Keratinocyte (primary cell): ENCODE results near the gene TOR1B.

Experiments
- EZH2 ChIP-seq: IDR thresholded peaks from one replicate; pipeline ENCODE4 v1.6.1; 2012; ENCODE audit warnings: inconsistent platforms, mild to moderate bottlenecking, low read length, moderate library complexity
- TF ChIP-seq, protein P1 (sequence below), 3 experiments: IDR thresholded peaks in 1 of 3; conservative IDR thresholded peaks in 1 of 3; optimal IDR thresholded peaks in 1 of 3; 2 replicates in 2 of 3; 3 replicates in 1 of 3; pipeline versions ENCODE3 to v1.5.1; 2011; ENCODE audit warnings: low read length in 3 of 3, mild to moderate bottlenecking in 3 of 3, moderate library complexity in 2 of 3, control low read depth in 1 of 3, inconsistent platforms in 1 of 3; ENCODE audit not compliant: insufficient read depth in 2 of 3; ENCODE audit errors: extremely low read depth in 1 of 3

DNA sequence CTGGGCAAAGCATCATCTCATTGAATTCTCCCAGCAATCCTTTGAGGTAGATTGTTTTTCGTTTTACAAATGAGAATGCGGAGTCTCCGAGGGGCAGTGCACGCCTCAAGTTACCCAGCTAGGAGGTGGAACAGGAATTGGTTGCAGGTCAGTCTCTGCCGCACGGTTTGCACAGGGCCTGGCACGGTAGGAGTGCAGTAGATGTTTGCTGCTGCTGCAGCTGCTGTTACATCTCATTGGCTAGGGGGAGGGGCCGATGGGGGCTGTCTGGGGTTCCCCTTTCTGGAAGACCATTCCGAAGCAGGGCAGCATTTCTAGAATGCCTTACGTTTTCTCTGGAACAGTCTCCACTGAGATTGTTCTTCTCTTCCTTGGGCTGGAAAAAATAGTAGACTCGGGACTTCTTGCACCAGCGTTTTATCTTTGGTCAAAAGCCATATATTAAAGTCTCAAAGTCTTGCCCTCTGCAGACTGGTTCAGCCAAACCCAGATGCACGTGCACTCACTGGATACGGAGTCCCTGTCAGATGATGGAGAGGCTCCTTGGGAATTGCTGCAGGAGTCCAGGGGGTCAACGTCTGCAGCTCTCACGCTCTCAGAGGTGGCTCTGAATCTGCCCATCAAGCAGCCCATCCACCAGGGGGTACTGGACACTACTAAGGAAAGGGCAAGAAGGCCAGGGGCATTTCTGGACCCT is 33.5 kb downstream of the TOR1B start:
- TF ChIP-seq EZH2: no peak
- TF ChIP-seq, protein P1, sequence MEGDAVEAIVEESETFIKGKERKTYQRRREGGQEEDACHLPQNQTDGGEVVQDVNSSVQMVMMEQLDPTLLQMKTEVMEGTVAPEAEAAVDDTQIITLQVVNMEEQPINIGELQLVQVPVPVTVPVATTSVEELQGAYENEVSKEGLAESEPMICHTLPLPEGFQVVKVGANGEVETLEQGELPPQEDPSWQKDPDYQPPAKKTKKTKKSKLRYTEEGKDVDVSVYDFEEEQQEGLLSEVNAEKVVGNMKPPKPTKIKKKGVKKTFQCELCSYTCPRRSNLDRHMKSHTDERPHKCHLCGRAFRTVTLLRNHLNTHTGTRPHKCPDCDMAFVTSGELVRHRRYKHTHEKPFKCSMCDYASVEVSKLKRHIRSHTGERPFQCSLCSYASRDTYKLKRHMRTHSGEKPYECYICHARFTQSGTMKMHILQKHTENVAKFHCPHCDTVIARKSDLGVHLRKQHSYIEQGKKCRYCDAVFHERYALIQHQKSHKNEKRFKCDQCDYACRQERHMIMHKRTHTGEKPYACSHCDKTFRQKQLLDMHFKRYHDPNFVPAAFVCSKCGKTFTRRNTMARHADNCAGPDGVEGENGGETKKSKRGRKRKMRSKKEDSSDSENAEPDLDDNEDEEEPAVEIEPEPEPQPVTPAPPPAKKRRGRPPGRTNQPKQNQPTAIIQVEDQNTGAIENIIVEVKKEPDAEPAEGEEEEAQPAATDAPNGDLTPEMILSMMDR (optimal IDR thresholded peaks at IDR 0.05 in 1 of 3, IDR thresholded peaks at IDR 0.05 in 1 of 3, conservative IDR thresholded peaks at IDR 0.05 in 1 of 3; ENCODE audit: extremely low read depth in 1 of 3, insufficient read depth in 2 of 3, low read length in 3 of 3): no peak
